GOT3 (cell line): ENCODE results near the gene RAB11A.
A peak's percentile ranks its signal among the peaks of the same experiment; 100 is the strongest.

Experiments used
- DNase-seq: peaks from one replicate; lab custom pipeline; 2025; ENCODE audit warnings: mixed read lengths; lab: John Stamatoyannopoulos, UW

The RAB11A gene

DNA sequence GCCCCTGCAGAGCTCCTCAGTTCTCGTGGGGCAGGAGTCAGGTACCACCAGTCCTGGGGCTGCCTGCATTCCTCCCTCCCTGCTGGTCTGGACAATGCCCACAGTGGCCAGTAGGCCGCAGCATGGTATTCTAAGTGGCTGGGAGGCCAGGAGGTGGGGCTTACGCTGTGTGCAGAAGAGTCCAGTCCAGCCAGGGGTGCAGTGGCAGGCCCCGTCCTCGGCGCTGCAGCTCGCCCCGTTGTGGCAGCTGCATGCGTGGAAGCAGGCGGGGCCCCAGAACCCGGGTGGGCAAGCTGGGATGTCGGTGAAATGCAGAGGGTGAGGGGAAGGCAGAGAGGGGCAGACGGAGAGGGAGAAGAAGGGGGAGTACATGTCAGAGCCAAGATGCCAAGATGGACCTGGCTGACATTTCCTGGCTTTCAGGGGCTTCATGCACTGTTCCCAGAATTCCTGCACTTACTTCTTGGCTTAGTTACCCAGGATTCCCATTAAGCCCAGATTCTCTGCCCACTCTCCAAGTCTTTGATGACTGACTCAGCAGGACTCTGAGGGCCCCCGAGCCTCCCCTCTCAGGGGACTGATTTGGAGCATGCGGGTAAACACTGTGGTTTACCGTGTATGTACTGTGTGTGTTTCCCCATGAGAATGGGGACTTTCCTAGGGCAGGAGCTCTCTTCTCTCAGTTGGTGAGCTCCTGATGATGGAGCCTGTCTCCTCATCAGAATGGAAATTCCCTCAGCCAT, 47.5 kb downstream of the RAB11A start:
- DNase-seq = peak; percentile 16

DNA sequence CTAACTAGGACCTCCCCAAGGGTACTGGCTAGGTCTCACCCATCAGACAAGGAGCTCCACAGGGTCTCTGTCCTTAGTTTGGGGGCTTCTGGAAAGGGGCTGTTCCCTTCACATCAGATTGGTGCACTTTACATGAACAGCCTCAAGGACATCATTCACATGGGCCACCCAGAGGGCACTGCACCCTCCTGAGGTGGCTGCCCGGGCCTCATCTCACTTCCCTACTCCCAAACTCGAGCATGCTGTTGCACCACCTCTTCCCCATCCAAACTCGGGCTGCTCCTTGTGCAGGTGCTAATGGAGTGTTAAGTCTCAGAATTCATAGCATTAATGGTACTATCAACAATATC, 48.1 kb downstream of the RAB11A start:
- no peak for DNase-seq

DNA sequence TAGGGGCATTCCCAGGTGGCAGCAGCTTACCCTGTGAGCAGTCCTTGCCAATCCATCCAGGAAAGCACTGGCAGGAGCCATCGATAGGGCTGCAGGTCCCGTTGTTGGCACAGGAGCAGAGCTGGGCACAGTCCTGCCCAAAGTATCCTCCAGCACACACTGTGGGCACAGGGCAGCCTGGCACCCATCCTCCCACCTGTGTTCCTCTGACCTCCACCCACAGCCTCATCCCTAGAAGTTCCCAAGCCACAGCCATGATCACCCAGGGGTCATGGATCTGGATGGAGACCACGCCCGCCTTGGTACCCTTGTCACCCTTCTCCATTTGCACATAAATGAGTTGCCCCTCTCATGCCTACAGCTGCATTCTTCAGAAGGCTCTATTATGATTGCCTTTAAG, 48.6 kb downstream of the RAB11A start:
- no peak for DNase-seq

GRCh38 chr15:65918357-65918920, 49.1 kb downstream of the RAB11A start:
- no peak for DNase-seq

DNA sequence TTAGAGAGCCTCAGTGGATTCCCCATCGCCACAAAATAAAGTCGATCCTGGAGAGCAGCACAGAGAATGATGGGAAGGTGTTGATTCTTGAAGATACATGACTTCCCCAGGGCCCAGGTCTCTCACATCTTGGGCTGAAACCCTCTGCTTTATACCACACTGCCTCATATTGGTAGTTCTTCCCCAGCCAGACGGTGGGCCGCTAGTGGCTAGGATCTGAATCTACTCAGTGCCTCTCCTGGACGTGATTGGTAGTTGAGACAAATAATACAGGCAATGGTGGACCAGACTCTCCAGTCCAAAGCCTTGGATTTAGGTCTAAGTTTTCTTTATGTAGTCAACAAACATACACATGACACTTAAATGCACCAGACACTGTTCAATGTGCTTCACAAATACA, 49.7 kb downstream of the RAB11A start:
- DNase-seq = no peak

- DNase-seq = no peak
These were observed 50.1 kb downstream of the RAB11A start for GRCh38 chr15:65919353-65919752.

DNA sequence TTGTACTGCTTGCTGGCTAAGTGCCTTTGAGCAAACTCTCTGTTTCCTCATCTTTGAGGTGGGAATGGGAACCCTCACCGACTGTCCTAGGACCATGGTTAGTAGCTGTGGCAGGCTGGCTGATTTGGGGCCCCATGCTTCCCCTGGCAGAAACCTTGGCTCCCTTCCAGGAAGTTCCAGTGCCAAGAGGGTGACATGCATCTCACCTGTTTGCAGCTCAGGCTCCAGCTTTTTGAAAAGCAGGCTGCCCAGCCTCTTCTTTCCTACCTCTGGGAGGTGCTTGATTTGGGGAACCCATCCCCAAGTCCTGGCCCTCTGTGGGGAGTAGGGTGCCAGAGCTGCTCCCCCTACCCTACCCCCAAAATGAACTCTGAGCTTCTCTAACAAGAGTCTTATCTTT, 50.8 kb downstream of the RAB11A start:
- DNase-seq = no peak

- no peak for DNase-seq
These were observed 51.6 kb downstream of the RAB11A start for GRCh38 chr15:65920825-65921309.

DNA sequence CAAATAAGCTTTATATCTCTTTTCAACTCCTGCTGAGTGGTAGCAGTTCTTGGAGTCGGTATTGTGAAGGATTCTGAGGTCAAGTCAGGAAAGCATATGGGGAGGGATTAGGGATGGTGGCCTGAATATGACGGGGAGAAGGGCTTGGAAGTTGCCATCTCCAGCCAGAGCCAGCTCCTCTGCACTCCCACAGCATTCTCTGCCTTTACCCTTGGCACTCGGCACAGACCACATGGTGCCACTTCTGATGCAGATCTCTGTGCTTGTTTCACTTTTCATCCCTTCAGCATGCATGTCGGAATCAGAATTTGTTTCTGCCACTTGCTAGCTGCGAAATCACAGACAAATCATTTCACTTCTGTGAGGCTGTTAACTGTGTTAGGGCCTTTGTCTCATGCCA, 52.5 kb downstream of the RAB11A start:
- DNase-seq = no peak

- DNase-seq = no peak
These were observed 53.3 kb downstream of the RAB11A start for GRCh38 chr15:65922621-65923020.

DNA sequence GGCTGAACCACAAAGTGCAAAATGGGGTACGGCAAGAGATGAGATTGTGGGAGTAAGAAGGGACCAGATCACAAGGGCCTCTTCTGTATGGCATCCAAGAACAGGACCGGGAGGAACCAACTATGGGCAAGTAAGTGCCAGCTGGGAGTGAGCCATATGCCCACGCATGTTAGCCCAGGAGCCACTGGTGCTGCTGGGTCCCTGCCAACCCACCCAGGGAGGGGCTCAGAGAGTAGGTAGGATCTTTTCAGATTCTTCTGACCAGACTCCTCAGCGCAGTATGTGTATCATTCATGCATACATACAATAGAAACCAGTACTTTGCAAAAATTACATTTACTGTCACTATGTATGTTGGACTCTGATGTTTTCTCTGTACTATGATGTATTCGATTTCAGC, 54.0 kb downstream of the RAB11A start:
- DNase-seq = no peak

DNA sequence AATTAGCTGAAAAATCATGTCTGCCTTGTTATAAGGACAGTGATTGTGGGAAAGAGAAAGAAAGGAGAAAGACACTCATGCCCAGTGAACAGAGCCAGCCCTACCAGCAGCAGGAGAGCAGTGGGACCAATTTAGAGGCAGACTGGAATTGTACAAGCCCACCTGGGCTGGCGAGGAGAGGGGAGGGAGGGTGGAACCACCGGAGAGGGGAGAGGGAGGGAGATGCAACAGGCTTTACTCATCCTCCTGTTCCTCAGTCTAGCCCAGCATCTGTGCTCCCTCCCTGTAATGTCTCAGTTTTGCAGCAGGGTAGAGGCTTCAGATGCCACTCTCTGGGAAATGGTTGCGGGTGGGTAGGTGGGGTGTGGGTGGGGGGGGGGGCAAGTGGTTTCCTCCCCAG, 54.7 kb downstream of the RAB11A start:
- DNase-seq = no peak

- DNase-seq = no peak
These were observed 56.0 kb downstream of the RAB11A start for GRCh38 chr15:65925338-65925737.

DNA sequence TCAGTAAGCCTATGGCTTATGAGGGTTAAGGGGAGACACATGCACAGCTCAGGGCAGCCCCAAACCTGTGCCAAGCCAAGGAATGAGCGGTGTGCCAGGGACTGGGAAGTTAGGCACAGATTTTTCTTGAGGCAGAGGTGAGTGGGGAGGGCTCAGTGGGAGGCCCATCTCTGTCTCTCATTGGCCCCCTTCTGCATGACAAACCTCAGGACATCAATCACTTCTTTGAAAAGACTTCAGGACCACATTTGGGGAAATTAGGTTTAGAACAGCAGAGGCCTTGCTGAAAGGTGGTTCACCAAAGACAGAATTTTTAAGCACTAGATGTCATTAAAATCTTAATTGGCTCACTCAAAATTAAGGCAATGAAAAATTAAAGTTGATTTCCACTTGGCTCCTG, 57.2 kb downstream of the RAB11A start:
- DNase-seq = no peak

- DNase-seq = no peak
These were observed 57.6 kb downstream of the RAB11A start for GRCh38 chr15:65926899-65927298.

GRCh38 chr15:65927545-65927944, 58.3 kb downstream of the RAB11A start:
- DNase-seq = no peak

DNA sequence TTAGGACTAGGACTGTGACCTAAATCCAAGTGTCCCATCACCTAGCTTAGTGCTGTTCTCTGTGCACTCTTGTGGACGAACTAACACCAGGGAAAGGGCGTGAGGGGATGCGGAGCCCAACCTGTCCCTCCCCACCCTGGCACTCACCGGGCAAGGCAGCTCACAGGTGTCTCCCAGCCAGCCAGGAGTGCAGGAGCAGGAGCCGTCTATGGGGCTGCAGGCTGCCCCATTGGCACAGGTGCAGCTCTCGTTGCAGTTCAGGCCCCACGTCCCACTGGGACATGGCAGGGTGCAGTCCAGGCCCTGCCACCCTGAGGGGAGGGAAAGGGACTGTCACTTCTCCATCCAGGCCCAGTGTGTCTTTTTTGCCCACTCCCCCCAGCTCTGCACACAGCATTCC, 60.3 kb downstream of the RAB11A start:
- no peak for DNase-seq

- no peak for DNase-seq
These were observed 60.8 kb downstream of the RAB11A start for GRCh38 chr15:65930134-65930533.

DNA sequence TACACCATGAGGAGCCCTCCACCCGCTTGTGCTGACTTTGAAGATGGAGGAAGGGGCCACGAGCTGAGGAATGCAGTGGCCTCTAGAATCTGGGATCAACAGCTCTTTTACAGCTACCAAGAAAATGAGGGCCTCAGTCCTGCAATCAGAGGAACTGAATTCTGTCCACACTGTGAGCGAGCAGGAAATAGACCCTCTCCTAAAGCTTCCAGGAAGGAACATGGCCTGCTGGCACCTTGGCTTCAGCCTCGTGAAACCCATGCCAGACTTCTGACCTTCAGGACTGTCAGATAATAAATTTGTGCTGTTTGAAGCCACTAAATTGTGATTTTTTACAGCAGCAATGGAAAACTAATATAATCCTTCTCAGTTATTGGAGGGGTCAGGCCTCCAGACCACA, 61.9 kb downstream of the RAB11A start:
- no peak for DNase-seq

DNA sequence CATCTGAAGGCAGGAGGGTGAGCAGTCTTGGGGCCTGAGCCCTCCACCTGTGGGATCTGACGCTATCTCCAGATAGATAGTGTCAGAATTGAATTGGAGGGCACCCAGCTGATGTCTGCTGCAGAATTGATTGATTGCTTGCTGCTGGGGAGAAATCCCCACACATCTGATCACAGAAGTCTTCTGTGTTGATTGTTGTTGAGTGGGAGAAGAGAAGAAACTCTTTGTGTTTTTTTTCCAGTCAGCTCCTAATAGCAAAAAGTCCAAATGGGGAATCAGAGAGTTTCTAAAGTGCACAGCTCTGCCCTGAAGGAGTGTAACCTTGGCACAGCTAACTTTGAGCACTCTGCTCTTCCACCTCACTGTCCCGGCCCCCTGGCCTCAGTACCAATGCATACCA, 66.1 kb downstream of the RAB11A start:
- no peak for DNase-seq

DNA sequence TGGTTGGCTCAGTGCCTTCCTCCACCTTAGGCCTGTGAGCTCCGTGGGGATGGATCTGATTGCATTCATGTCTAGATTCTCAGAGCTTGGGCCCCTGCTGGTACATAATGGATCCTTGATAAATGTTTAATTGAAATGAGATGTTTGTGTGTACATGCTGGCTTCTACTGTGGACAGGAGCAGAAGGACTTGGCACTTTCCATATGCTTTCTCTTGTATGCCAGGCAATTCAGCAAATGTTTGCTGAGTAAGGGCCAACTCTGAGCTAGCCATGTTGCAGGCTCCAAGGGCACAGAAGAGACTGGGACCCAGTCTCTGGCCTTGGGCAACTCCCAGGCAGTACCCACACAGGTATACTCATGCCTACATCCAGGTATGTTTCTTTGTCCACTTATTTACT, 67.0 kb downstream of the RAB11A start:
- no peak for DNase-seq

GRCh38 chr15:65937054-65937453, 67.8 kb downstream of the RAB11A start:
- no peak for DNase-seq

DNA sequence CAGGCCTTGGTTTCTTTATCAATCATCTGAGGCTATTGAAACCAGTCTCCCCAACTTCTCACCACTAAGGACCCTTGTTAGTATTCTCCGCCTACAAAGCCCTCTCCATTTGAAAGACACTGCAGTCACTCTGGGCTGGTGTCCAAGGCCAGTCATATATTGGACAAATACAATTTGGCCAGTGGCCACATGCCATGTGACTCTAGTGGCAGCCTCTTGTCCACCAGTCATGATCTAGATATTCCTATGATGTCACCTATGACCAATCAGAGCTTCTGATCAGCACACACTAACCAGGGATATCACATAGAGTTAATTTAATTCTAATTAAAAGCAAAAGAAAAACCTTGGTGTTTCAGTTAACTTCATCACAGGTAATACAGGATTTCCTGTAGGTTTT, 68.2 kb downstream of the RAB11A start:
- DNase-seq = no peak

DNA sequence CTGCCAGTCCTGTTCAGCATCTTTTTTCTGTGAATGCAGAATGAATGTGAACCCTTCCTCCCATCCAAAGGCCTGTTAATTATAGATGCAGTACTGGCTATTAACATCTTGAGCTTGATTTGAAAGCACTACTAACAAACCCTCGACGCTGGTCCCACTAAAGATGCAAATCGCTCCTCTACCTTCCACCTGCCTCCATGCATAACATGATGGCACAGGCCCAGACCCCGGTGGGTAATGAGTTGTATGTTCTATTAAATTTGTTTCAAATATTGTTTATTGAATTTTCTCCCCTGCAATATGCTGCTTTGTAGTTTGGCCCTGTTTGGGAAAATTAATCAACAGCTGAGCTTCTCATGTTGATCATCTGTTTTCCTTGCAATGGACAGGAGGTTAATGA, 69.3 kb downstream of the RAB11A start:
- no peak for DNase-seq
